ENCODE measurements around the gene ACOXL.

ACOXL gene

DNA sequence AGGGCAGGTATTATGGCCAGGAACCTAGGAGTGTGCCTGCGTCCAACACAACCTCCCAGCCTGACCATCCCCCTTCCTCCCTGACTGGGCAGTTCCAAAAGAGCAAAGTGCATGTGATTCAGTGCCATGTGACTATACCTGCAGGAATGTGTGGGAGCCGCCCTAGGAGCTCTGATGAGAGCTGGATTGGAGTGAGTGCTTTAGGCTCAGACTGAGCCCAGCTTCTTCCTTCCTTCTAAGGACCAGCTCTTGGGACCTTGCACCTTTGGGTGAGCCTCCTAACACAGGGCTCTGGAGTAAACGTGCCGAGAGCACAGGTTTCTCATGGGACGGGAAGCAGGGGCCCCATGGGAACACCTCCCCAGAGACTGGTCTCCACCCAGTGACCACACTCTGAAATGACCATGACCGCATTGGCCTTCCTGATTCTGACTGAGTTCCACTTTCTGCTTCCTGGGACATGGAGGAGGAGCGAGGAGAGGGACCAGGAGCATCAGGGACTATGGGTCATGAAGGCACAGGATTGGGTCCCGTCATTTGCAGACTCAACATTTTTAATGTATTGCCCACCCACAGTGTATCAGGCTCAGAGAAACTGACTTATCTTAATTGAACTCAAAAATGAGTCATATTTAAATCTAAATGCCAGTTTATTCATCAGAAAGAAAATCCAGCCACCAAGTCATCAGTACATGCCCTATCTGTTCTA lies 300.5 kb downstream of the ACOXL start:
- Histone ChIP-seq H4K8ac (ENCODE audit: low read length) (no peak overlapping the region), H3K27me3 (ENCODE audit: control insufficient read depth in 1 of 2, insufficient read depth in 1 of 2, low read length in 2 of 2) (peaks cover 24 to 53% of the 10 kb centered on the region in 2 experiments), H3K27ac (ENCODE audit: low read length, poor library complexity, severe bottlenecking) (no peak overlapping the region), H3K9ac (ENCODE audit: low read length) (no peak overlapping the region), H2BK15ac (ENCODE audit: low read depth, poor library complexity, severe bottlenecking) (no peak overlapping the region), H3K23ac (ENCODE audit: low read length in 2 of 2) (no peak overlapping the region), H3K36me3 (ENCODE audit: control insufficient read depth in 1 of 2, insufficient read depth in 2 of 2, low read depth in 1 of 2, low read length in 2 of 2) (no peaks in the 10 kb centered on the region), H2BK5ac (ENCODE audit: low read depth, low read length, poor library complexity, severe bottlenecking) (no peak overlapping the region), H2BK120ac (ENCODE audit: low read depth, low read length) (no peak overlapping the region), H3K4me1 (ENCODE audit: control insufficient read depth, insufficient read depth, low read depth, low read length) (peaks cover 16% of the 10 kb centered on the region), H2BK12ac (ENCODE audit: low read length in 2 of 2) (no peak overlapping the region), H3K4ac (ENCODE audit: low read depth in 1 of 2, low read length in 2 of 2) (no peak overlapping the region), H3K4me2 (ENCODE audit: low read length, poor library complexity, severe bottlenecking) (no peak overlapping the region), H3K79me1 (replicated peaks; ENCODE audit: low read length, poor library complexity, severe bottlenecking) (no peaks in the 10 kb centered on the region), H2AFZ (ENCODE audit: low read depth, low read length) (no peak overlapping the region), H3K4me3 (ENCODE audit: insufficient read depth in 1 of 2, low read depth in 1 of 2, low read length in 2 of 2) (no peak overlapping the region), H3K14ac (ENCODE audit: low read length in 2 of 2) (no peak overlapping the region), H4K91ac (ENCODE audit: low read length) (no peak overlapping the region), H3K9me3 (ENCODE audit: control insufficient read depth, low read length) (no peaks in the 10 kb centered on the region), H3K18ac (ENCODE audit: low read depth in 1 of 2, low read length in 2 of 2) (no peak overlapping the region), H2AK5ac (ENCODE audit: low read length, severe bottlenecking) (no peak overlapping the region)
- DNase-seq, result no peak
- 91% methylated on average over 8 of the region's 8 CpGs for WGBS

DNA sequence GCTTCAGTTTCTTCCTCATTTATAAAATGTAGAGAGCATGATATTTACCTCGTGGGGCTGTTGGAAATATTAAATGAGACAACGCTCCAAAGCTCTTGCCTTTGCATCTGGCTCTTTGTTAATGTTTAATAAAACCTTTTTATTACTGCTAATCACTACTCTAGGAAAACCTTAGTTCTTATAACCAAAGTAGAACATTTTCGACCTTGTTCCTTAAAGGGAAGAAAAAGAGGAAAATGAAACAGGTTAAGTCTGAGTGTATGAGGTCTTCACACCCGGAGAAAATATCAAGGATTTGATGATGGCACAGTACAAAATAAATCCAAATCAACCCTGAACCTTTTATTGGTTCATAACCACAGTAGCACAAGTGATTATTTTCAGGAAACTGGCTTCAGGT lies 301.8 kb downstream of the ACOXL start:
- DNase-seq, result no peak
- no peak overlapping the region for H2AFZ ChIP-seq (ENCODE audit: low read depth, low read length)
- H2BK120ac ChIP-seq (ENCODE audit: low read depth, low read length), result no peak overlapping the region
- no peak overlapping the region for H2AK5ac ChIP-seq (ENCODE audit: low read length, severe bottlenecking)
- no peak overlapping the region for H3K18ac ChIP-seq (ENCODE audit: low read depth in 1 of 2, low read length in 2 of 2)
- no peak overlapping the region for H4K91ac ChIP-seq (ENCODE audit: low read length)
- H3K4me3 ChIP-seq (ENCODE audit: insufficient read depth in 1 of 2, low read depth in 1 of 2, low read length in 2 of 2), result no peak overlapping the region
- H3K14ac ChIP-seq (ENCODE audit: low read length in 2 of 2), result no peak overlapping the region
- H2BK5ac ChIP-seq (ENCODE audit: low read depth, low read length, poor library complexity, severe bottlenecking), result no peak overlapping the region
- peaks cover 27 to 51% of the 10 kb centered on the region in 2 experiments for H3K27me3 ChIP-seq (ENCODE audit: control insufficient read depth in 1 of 2, insufficient read depth in 1 of 2, low read length in 2 of 2)
- no peaks in the 10 kb centered on the region for H3K79me1 ChIP-seq (replicated peaks; ENCODE audit: low read length, poor library complexity, severe bottlenecking)
- peaks cover 16% of the 10 kb centered on the region for H3K4me1 ChIP-seq (ENCODE audit: control insufficient read depth, insufficient read depth, low read depth, low read length)
- H3K9ac ChIP-seq (ENCODE audit: low read length), result no peak overlapping the region
- no peak overlapping the region for H3K4ac ChIP-seq (ENCODE audit: low read depth in 1 of 2, low read length in 2 of 2)
- H3K27ac ChIP-seq (ENCODE audit: low read length, poor library complexity, severe bottlenecking), result no peak overlapping the region
- no peak overlapping the region for H3K23ac ChIP-seq (ENCODE audit: low read length in 2 of 2)
- H3K4me2 ChIP-seq (ENCODE audit: low read length, poor library complexity, severe bottlenecking), result no peak overlapping the region
- no peak overlapping the region for H4K8ac ChIP-seq (ENCODE audit: low read length)
- no peaks in the 10 kb centered on the region for H3K9me3 ChIP-seq (ENCODE audit: control insufficient read depth, low read length)
- no peak overlapping the region for H2BK12ac ChIP-seq (ENCODE audit: low read length in 2 of 2)
- H3K36me3 ChIP-seq (ENCODE audit: control insufficient read depth in 1 of 2, insufficient read depth in 2 of 2, low read depth in 1 of 2, low read length in 2 of 2), result no peaks in the 10 kb centered on the region
- WGBS, result no CpG with 5 or more reads among the region's 4 CpGs
- H2BK15ac ChIP-seq (ENCODE audit: low read depth, poor library complexity, severe bottlenecking), result no peak overlapping the region

GRCh38 chr2:111034606-111035005 lies 302.2 kb downstream of the ACOXL start:
- H3K4me3 ChIP-seq (ENCODE audit: insufficient read depth in 1 of 2, low read depth in 1 of 2, low read length in 2 of 2), result no peak overlapping the region
- H3K4me1 ChIP-seq (ENCODE audit: control insufficient read depth, insufficient read depth, low read depth, low read length), result peaks cover 12% of the 10 kb centered on the region
- no peak overlapping the region for H2AK5ac ChIP-seq (ENCODE audit: low read length, severe bottlenecking)
- H3K23ac ChIP-seq (ENCODE audit: low read length in 2 of 2), result no peak overlapping the region
- H2BK120ac ChIP-seq (ENCODE audit: low read depth, low read length), result no peak overlapping the region
- no peak overlapping the region for H4K91ac ChIP-seq (ENCODE audit: low read length)
- no peak overlapping the region for H2BK5ac ChIP-seq (ENCODE audit: low read depth, low read length, poor library complexity, severe bottlenecking)
- H3K79me1 ChIP-seq (replicated peaks; ENCODE audit: low read length, poor library complexity, severe bottlenecking), result no peaks in the 10 kb centered on the region
- H3K4me2 ChIP-seq (ENCODE audit: low read length, poor library complexity, severe bottlenecking), result no peak overlapping the region
- no peaks in the 10 kb centered on the region for H3K9me3 ChIP-seq (ENCODE audit: control insufficient read depth, low read length)
- no peak overlapping the region for H3K9ac ChIP-seq (ENCODE audit: low read length)
- H4K8ac ChIP-seq (ENCODE audit: low read length), result no peak overlapping the region
- H3K14ac ChIP-seq (ENCODE audit: low read length in 2 of 2), result no peak overlapping the region
- 85% methylated on average over 2 of the region's 6 CpGs for WGBS
- H3K27me3 ChIP-seq (ENCODE audit: control insufficient read depth in 1 of 2, insufficient read depth in 1 of 2, low read length in 2 of 2), result peaks cover 28 to 52% of the 10 kb centered on the region in 2 experiments
- H3K4ac ChIP-seq (ENCODE audit: low read depth in 1 of 2, low read length in 2 of 2), result no peak overlapping the region
- no peak overlapping the region for H2BK12ac ChIP-seq (ENCODE audit: low read length in 2 of 2)
- no peak overlapping the region for H3K18ac ChIP-seq (ENCODE audit: low read depth in 1 of 2, low read length in 2 of 2)
- H2AFZ ChIP-seq (ENCODE audit: low read depth, low read length), result no peak overlapping the region
- H2BK15ac ChIP-seq (ENCODE audit: low read depth, poor library complexity, severe bottlenecking), result no peak overlapping the region
- H3K36me3 ChIP-seq (ENCODE audit: control insufficient read depth in 1 of 2, insufficient read depth in 2 of 2, low read depth in 1 of 2, low read length in 2 of 2), result no peaks in the 10 kb centered on the region
- no peak for DNase-seq
- no peak overlapping the region for H3K27ac ChIP-seq (ENCODE audit: low read length, poor library complexity, severe bottlenecking)

- Histone ChIP-seq H3K9me3 (ENCODE audit: control insufficient read depth, low read length) (no peaks in the 10 kb centered on the region), H2BK5ac (ENCODE audit: low read depth, low read length, poor library complexity, severe bottlenecking) (no peak overlapping the region), H3K23ac (ENCODE audit: low read length in 2 of 2) (no peak overlapping the region), H3K4me3 (ENCODE audit: insufficient read depth in 1 of 2, low read depth in 1 of 2, low read length in 2 of 2) (no peak overlapping the region), H2BK15ac (ENCODE audit: low read depth, poor library complexity, severe bottlenecking) (no peak overlapping the region), H3K27ac (ENCODE audit: low read length, poor library complexity, severe bottlenecking) (no peak overlapping the region), H3K4me2 (ENCODE audit: low read length, poor library complexity, severe bottlenecking) (no peak overlapping the region), H3K14ac (ENCODE audit: low read length in 2 of 2) (no peak overlapping the region), H4K91ac (ENCODE audit: low read length) (no peak overlapping the region), H2BK12ac (ENCODE audit: low read length in 2 of 2) (no peak overlapping the region), H3K9ac (ENCODE audit: low read length) (no peak overlapping the region), H2AFZ (ENCODE audit: low read depth, low read length) (no peak overlapping the region), H2BK120ac (ENCODE audit: low read depth, low read length) (no peak overlapping the region), H3K4me1 (ENCODE audit: control insufficient read depth, insufficient read depth, low read depth, low read length) (peaks cover 8% of the 10 kb centered on the region), H3K4ac (ENCODE audit: low read depth in 1 of 2, low read length in 2 of 2) (no peak overlapping the region), H2AK5ac (ENCODE audit: low read length, severe bottlenecking) (no peak overlapping the region), H3K18ac (ENCODE audit: low read depth in 1 of 2, low read length in 2 of 2) (no peak overlapping the region), H3K36me3 (ENCODE audit: control insufficient read depth in 1 of 2, insufficient read depth in 2 of 2, low read depth in 1 of 2, low read length in 2 of 2) (no peaks in the 10 kb centered on the region), H3K79me1 (replicated peaks; ENCODE audit: low read length, poor library complexity, severe bottlenecking) (no peaks in the 10 kb centered on the region), H4K8ac (ENCODE audit: low read length) (no peak overlapping the region), H3K27me3 (ENCODE audit: control insufficient read depth in 1 of 2, insufficient read depth in 1 of 2, low read length in 2 of 2) (peaks cover 37 to 66% of the 10 kb centered on the region in 2 experiments)
- WGBS, result 89% methylated on average over 4 of the region's 5 CpGs
- no peak for DNase-seq
Measured at GRCh38 chr2:111035830-111036441, 303.6 kb downstream of the ACOXL start.

Measured in mesenchymal stem cell (in vitro differentiated cells and primary cell).